ENCODE measurements around the gene PPT2.
A peak's percentile ranks its signal among the peaks of the same experiment; 100 is the strongest.

Gene PPT2, protein sequence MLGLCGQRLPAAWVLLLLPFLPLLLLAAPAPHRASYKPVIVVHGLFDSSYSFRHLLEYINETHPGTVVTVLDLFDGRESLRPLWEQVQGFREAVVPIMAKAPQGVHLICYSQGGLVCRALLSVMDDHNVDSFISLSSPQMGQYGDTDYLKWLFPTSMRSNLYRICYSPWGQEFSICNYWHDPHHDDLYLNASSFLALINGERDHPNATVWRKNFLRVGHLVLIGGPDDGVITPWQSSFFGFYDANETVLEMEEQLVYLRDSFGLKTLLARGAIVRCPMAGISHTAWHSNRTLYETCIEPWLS

DNA sequence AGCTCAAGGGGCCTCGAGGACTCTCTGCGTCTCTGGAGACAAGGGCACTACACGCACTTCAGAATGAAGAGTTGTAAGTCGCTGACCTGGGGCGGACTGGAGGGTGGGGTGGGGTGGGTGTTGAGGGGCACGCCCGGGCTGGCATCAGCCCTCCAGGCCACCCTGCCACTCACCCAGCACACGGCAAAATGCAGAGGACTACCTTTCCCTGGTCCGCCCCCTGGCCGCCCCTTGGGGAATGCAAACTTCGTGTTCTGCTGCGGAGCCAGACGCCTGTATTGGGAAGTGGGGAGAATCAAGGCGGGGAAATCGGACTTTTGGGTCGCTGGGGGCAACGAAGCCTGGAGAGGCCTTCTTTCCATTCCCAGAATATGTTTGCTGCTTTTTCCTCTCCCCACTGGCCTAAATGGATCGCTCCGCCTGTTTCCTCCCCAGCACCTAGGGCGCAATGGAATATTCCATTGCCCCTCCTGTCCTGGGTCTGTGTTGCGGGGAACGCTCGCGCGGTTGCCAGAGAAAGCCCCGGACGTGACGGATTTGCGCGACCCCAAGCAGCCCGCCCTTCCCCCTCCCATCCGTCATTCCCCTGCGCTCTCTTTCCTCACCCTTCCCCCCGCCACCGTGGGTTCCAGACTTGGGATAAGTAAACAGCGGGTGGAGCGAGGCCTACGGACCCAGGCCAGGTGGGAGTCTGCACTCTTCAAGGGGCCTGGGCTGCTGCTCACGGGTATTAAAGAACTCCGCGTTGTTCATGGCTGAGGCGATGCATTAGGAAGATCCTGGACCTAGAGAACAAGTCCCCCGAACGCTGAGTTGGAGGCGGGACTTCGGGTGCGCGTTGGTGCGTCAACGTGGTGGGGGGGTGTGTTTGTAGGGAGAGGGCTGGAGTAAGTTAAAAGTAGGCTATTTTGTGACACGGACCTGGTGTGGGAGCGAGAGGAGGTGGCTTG, at the start of gene PPT2:
Gene PPT2, plus strand, starts transcription at position 578 of the 950 bp plus-strand sequence. CDS start 454 bp downstream, outside the sequence.
- TF ChIP-seq CTCF (IDR thresholded peaks at IDR 0.05; ENCODE audit: low read depth, low read length), result no peak
- peak within 1 kb of the TSS; percentile 73 for H3K4me3 ChIP-seq (ENCODE audit: low read depth, low read length)

GRCh38 chr6:32105433-32105832, 48.5 kb upstream of the PPT2 start:
- H3K4me3 ChIP-seq (ENCODE audit: low read depth, low read length), result no peak overlapping the region
- no peak for TF ChIP-seq CTCF (IDR thresholded peaks at IDR 0.05; ENCODE audit: low read depth, low read length)

- no peak for TF ChIP-seq CTCF (IDR thresholded peaks at IDR 0.05; ENCODE audit: low read depth, low read length)
Measured at GRCh38 chr6:32107406-32107805, 46.5 kb upstream of the PPT2 start.

DNA sequence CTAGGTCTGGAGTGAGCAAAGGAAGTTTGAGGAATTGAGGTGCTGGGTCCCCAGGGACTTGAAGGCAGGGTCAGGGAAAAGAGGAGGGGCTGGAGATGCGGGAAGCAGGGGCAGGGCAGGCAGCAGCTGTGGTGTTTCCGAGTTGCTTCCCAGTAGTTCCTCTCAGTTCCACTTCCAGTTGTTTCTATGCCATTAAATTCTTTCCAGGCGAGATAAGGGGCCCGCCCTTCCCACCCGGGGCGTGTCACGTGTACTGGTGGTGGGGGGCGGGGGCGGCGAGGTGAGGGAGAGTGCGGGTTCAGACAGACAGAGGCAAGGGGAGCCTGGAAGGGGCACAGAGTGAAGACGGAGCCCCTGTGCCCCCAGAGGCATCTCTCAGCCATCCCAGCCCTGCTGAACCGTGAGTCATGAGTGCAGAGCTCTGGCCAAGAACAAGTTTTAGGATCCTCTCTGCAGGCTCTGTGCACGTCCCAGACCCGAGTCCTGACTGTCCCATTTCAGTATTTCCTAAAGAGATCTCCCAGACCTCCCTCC, 45.8 kb upstream of the PPT2 start:
- TF ChIP-seq CTCF (IDR thresholded peaks at IDR 0.05; ENCODE audit: low read depth, low read length), result no peak
- H3K4me3 ChIP-seq (ENCODE audit: low read depth, low read length), result no peak overlapping the region

More at GRCh38 chr6:32107406-32107805, 46.5 kb upstream of the PPT2 start:
- no peak overlapping the region for H3K4me3 ChIP-seq (ENCODE audit: low read depth, low read length)

GRCh38 chr6:32108727-32109113, 45.2 kb upstream of the PPT2 start:
- H3K4me3 ChIP-seq (ENCODE audit: low read depth, low read length), result no peak overlapping the region
- TF ChIP-seq CTCF (IDR thresholded peaks at IDR 0.05; ENCODE audit: low read depth, low read length), result no peak

GRCh38 chr6:32109114-32109764, 44.7 kb upstream of the PPT2 start, which contains the start of gene TNXB:
TSS of gene TNXB (minus strand) at chr6:32109338. CDS start at chr6:32098198, 11,140 bp downstream.
- H3K4me3 ChIP-seq (ENCODE audit: low read depth, low read length), result no peak within 1 kb of the TSS

More at GRCh38 chr6:32109114-32109764, 44.7 kb upstream of the PPT2 start, which contains the start of gene TNXB:
- TF ChIP-seq CTCF (IDR thresholded peaks at IDR 0.05; ENCODE audit: low read depth, low read length), result no peak

Measured in WI38 (cell line).